ENCODE measurements around the gene VWA8.

GRCh38 chr13:41565846-41566245, 395.1 kb downstream of the VWA8 start:
- TF ChIP-seq, protein P1, sequence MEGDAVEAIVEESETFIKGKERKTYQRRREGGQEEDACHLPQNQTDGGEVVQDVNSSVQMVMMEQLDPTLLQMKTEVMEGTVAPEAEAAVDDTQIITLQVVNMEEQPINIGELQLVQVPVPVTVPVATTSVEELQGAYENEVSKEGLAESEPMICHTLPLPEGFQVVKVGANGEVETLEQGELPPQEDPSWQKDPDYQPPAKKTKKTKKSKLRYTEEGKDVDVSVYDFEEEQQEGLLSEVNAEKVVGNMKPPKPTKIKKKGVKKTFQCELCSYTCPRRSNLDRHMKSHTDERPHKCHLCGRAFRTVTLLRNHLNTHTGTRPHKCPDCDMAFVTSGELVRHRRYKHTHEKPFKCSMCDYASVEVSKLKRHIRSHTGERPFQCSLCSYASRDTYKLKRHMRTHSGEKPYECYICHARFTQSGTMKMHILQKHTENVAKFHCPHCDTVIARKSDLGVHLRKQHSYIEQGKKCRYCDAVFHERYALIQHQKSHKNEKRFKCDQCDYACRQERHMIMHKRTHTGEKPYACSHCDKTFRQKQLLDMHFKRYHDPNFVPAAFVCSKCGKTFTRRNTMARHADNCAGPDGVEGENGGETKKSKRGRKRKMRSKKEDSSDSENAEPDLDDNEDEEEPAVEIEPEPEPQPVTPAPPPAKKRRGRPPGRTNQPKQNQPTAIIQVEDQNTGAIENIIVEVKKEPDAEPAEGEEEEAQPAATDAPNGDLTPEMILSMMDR (IDR thresholded peaks at IDR 0.05; ENCODE audit: low read depth, low read length, poor library complexity, severe bottlenecking), result no peak
- no peak for TF ChIP-seq EZH2phosphoT487 (IDR thresholded peaks at IDR 0.05; ENCODE audit: borderline replicate concordance, low read length)
